Measurements from ENCODE around the gene NLRP9.

Gene NLRP9

DNA sequence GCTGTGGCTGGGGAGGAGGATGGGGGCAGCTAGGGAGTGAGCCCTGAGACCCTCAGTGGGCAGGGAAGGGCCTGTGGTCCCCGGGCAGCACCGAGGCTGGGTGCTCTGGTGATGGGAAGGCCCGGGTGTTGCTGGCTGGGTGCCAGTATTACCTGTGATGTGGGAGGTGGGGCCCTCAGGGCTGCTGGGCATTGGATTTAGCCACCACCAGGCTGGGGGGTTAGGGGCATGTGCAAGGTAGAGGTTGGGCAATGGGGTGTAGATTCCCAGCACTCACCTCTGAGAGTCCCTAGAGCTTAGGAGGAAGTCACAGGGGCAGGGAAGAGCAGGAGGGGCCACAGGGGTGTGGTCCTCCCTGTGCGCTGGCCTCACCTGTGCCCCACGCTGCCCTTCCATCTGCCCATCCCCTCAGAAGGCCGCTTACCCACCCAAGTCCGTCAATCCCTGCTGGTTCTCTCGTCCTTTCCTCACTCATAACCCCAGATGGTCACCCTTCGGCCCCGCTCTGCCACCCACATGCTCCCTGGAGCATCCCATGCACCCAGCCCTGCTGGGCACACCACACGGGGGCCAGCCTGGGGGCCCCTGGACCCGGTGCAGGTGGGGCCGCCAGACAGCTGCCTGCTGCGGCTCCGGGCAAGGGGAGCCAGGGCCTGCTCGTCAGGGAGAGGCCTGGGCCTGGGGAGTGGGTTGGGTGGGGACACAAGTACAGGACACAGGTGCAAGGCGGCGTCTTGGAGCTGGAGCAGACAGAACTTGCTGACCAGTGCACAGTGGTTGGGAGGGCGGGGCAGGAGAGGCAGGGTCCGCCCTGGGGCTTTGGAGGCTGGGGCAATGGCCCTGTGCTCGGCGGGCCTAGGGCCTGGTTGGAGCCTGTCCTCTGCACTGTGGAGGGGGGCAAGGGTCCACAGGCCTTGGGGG is 50.7 kb downstream of the NLRP9 start:
- DNase-seq, result no peak

DNA sequence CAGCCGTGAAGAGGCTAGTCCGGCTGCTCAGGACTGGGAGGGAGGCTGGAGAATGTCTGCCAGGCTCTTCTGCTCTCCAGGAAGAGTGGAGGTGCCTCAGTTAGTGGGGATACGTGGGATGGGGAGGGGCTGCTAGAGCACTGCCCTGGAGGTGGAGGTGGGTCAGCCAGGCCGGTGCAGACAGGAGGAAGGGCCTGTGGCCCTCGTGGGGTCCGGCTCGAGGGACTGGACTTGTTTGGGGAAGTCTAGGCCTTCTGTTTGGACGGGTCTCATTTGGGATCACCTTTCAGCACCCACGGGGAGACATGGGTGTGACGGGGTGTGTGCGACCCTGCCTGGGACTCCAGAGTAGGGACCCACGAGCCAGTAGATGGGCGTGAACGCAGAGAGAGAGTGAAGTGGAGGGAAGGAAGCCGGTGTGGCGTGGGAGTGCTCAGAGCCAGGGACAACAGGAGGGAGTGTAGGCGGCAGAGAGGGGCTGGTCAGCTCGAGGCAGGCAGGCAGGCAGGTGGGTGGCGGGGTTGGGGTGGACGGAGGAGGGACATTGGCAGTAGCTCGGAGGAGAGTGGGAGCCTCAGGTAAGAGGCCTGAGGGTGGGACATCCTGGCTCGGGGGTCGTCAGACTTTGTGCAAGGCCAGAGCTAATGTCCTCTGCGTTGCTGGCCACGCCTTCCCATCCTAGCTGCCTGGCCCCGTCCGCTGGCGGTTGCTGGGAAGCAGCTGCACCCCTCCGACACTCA is 51.7 kb downstream of the NLRP9 start:
- DNase-seq, result no peak

DNA sequence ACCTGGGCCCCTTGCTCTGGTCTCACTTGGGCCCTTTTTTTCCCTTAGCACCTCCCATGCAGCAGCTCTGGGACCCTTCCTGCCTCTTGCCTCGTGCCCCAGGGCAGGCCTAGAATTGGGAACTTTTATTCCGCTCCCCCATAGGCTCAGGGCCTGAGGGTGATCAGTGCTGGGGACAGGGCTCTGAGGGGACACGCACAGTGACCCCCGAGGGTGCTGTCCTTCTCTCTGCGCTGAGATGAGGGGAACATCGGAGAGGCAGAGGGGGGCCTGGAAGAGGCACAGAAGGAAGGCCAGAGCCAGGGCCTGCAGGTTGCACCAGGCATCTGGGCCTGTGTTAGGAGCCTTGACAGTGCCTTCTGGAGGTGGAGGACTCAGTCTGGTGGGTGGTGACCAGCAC is 52.4 kb downstream of the NLRP9 start:
- DNase-seq, result no peak

DNA sequence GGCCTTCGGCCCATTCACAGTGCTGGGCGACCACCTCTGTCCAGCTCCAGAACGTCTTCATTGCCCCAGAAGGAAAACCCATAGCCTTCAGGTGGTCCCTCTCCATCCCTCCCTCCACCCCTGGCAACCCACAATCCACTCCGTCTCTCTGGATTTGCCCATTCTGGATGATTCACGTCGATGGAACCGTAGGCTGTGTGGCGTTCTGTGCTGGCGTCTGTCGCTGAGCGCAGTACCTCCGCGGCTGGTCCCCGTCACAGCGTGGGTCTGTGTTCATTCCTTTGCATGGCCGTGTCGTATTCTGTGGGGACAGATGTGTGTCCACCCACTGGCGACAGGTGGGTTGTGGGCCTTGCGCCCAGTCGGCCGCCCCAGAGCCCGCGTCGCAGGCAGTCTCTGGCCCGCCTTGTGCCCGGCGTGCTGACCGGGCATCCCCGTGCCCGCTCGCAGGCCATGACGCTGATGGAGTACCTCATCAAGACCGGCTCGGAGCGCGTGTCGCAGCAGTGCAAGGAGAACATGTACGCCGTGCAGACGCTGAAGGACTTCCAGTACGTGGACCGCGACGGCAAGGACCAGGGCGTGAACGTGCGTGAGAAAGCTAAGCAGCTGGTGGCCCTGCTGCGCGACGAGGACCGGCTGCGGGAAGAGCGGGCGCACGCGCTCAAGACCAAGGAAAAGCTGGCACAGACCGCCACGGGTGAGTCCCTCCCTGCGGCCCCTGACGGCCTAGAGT is 53.1 kb downstream of the NLRP9 start:
- DNase-seq, result no peak

DNA sequence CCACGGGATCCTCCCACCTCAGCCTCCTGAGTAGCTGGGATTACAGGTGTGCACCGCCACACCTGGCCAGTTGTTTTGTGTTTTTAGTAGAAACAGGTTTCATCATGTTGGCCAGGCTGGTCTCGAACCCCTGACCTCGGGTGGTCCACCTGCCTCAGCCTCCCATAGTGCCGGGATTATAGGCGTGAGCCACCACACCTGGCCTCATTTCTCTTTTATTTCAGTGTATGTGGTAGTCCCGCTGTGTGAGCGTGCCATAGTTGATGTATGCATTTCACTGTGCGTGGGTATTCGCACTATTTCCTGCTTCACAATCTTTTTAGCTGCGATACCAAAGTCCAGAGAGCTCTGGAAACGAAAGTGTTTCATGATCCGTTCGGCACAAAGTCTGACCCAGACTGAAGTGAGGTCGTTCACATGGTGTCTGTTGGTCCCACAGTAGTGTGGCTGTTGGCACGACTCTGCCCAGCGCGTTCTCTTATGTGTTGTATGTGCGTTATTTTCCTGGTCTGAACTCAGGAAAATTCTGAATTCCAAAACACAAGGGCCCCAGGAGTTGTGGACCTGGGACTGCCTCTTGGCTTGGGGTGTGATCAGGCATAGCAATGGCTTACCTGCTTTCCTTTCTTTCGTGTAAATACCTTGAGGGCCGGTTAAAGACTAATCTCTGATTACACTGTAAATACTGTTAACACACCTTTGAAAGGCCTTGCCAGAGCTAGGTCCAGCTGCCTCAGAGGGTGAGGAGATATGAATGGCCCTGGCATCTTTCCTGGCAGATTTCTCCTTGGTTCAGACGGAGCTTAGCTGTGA is 54.5 kb downstream of the NLRP9 start:
- peak; percentile 45 for DNase-seq

DNA sequence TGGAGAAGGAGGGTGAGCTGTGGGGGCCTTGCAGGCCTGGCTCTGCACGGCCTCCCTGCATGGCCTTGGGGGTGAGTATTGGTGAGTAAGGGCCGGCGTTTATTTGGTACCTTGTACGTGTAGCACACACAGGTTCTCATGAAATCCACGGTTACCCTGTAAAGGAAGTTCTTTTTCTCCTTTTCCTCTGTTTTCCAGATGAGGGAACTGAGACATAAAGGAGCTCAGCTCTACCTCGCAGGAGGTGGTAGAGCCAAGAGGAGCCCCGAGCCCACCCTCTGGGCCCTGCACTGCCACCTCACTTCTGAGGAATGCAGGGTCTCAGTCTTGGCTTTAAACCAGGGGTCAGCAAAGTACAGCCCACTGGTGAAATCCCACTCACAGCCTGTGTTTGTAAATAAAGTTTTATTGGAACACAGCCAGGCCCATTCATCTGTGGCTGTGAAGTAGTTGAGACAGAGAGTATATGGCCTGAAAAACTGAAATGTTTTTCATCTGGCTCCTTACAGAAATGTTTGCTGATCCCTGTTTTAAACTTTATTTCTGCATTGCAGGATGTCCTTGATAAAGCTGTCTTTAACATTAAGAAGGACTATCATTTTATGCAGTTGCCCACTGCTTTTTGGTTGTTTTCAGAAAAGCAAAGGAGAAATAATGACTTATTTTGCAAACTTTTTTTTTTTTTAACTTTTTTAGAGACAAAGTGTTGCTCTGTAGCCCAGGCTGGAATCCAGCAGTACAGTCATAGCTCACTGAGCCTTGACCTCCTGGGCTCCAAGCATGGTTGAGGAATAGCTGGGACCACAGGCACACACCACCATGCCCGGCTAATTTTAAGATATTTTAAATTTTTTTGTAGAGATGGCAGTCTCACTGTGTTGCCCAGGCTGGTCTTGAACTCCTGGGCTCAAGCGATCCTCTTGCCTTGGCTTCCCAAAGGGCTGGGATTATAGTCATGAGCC is 56.8 kb downstream of the NLRP9 start:
- no peak for DNase-seq

DNA sequence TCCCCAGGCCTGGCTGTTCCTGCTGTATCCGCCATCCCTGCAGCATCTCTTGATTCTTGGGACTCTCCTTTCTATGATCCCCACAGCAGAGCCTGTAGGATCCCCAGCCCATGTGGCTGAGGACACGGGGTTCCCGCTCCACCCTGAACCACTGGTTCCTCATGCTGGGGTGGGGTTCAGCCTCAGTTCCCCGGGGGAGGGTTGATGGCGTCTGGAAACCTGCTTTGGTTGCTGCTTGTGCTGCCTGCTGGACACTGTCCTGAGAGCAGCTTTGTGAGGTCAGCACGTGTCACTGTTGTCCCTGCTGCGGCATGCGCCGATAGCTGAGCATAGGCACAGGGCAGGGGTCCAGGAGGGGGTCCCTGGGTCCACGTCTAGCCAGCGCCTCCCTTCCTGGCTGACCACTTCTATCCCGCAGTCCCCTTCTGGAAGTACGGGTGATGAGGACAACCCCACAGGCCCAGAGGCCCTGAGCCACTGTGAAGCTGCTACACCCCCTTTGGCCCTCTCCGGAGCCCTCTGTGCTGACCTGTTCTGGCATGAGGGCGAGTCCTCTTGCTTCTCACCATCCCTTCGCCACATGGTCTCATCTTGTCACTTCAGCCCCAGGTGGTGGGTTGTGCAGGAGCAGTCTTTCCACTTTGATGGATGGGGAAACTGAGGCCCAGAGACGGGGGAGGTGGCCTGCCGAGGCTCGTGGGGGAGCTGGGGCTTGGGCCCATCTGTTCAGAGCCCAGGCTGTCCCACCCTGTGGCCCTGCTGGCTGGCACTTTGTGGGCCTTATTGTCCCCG is 57.7 kb downstream of the NLRP9 start:
- DNase-seq, result no peak

DNA sequence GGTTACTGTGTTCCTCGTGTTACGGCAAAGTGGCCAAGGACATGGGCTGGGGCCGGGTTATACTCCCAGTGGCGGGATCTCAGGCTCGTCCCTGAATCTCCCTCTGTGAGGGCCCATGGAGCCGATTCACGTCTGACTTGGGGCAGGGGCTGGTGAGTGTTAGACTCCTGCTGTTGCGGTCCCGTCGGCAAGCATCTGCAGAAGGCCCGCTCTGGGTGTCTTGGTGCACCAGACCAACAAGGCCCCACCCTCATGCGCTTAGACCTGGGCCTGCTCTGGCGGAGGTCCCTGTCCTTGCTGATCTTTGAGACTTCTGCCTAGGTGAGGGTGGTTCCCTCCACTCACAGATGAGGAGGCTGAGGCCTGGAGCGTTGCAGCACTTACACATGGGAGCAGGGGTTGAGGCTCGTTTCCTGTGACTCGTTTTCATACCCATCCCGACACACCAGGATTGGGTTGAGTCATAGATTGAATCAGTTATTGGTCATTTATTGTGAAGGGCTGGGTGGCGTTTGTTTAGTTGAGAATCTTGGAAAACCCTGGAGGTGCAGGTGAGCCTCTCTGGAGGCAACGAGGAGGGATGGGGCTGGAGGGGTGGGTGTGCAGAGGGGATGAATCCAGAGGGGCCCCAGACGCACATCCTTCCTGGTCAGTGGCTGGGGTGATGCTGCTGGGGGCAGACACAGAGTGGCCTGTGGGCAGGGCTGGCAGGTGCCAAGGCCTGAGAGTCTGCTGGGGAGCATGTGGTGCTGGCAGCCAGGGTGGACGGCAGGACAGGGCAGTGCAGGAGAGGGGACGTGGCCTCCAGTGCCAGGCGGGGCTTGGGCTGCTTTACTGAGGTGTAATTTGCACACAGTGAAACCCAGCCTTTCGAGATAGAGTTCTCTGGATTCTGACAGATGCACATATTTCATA is 58.6 kb downstream of the NLRP9 start:
- no peak for DNase-seq

DNA sequence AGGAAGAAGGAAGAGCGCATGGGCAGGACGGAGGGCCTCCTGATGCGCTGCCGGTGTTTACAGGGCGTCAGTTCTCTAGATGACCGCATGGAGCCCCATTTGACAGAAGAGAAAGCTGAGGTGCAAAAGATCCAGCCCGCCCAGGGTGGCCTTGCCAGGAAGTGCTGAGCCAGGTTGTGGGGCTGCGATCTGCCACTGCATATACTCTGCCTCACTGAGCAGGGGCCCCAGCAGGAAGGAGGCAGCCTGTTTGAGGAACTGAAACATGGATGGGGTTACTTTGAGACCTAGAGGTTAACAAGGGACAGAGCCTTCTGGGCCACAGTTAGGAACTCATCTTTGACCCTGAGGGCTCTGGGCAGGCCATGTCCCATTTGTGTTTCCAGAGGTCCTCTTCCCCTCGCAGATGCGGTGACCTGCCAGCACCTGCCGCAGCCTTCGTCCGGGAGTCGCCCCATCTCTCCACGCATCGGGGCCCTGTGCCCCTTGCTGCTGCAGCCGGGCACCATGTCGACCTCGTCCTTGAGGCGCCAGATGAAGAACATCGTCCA is 60.0 kb downstream of the NLRP9 start:
- no peak for DNase-seq

DNA sequence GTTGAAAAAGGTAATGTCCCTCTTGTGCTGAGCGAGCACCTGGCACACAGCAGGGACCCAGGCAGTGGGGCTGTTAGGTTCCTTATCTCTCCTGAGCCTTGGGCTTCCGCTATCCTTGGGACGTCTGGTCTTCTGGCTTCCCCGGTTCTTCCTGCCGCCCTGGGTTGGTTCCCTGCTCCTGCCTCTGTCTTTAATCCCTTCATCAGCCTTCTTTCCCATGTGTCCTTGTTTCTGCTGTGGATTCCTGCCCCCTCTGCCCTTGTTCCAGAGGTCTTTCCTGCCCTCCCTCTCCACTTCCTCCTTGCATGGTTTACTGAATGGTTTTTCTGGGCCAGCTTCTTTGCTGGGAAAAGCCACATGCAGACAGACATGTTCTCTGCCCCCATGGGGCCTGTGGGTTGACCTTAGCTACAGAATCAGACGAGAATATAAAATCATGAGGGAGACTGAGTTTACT is 60.6 kb downstream of the NLRP9 start:
- no peak for DNase-seq

DNA sequence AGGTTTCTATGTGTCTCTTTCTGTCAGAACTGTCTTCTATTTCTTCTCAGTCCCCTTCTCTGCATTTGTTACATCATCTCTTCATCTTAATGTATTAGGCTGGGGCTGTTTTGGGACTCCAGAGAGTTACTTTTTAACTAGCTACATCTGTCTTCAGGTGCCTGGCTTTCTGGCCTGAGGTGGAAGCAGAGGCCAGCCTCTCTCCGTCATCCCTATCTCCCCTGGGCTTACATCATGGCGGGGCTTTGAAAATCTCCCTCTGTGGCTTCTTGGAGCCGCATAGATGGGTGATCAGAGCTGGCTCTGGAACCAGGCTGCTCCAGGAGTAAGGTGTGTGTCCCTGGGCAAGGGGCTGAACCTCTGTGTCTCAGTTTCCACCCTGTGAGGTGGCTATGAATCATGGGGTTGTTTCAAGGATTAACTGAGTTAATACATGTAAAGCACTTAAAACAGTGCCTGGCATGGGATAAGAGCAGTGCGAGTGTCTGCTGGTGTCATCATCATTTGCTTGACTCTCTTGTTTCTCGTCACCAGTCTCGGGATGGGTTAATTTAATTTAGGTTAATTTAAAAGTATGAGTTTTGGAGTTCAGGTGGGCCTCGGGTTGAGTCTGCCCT is 61.2 kb downstream of the NLRP9 start:
- DNase-seq, result no peak

DNA sequence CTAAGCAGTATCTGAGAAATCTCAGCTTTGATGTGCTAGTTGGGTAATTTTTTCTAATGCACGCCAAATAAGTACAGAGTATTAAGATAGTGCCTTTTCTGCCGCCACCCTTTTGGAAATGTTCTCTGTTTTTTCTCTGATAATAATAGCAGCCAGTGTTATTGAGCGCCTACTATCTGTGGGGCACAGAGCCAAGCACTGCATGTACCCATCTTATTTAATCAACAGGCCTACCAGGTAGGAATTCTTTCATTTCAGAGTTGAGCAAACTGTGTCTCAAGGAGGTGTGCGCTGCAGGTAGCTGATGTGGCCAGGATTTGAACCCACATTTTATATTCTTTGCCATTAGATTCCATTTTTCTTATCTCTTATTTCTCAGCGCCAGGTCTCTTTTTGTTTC is 61.8 kb downstream of the NLRP9 start:
- DNase-seq, result no peak

DNA sequence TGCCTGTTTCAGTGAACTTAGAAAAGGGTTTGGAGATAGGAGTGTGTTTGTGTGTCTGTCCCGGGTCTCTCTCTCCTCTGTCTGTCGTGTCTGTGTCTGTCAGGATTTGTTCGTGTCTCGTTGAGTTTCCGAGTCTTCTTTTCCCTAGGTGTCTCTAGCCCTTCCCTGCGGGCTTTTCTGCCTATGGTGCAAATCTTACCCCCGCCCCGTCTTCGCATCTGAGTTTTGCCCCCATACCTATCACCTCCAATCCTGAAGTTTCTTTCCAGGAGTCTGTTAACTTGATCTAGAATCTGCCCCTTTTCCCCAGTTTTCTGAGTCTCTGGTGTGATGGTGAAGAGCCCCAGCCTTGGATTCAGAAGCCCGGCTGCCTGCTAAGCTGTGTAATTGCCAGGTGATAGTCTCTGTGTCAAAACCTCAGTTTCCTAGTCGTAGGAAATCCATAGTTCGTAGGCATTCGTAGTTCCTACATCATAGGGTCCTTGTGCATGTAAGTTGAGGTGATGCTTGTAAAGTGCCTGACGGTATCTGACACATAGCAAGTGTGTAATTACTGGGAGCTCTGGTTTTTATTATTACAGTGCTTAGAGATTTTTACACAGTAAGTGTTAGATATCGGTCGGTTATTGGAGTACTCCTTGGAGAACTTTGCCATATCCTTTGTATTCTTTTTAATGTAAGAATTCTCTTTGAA is 62.4 kb downstream of the NLRP9 start:
- DNase-seq, result no peak

DNA sequence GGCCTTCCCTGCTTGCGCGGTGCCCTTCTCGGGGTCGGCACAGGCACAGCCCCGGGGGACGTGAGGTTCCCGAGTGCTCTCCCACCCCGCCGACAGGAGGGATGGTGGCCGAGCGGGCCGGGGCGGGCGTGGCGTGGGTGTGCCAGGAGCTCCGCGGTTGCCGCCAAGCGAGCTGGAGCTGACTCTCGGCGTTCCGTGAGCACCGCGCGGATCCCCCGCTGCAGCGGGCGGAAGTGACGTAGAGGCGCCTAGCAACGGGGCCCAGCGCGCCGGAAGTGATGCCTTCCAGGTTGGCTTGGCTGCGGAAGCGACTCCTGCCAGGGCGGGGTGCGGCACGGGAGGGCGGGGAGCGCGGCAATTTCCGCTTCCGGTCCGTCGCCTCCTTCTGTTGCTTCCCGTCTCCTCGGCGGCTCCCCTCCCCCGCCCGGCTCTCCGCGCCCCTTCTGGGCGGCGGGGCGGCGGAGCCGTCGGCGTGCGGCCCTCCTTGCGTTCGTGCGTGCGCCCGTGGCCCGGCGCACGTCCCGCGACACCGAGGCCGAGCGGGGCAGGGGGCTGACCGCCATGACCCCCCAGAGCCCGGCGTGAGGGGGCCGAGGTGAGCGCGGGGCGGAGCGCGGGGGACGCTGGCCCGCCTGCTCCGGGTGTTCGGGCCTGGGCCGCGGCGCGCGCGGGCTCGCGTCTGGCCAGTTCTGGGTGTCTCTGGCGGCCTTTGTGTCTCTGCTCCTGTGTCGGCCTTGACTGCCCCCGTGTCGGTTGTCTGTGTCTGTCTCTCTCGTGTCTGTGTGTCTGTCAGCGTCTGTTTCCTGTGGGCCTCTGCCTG is 63.2 kb downstream of the NLRP9 start, which contains the start of gene EPN1:
Gene EPN1 (plus strand): TSS at position 386 of the 820 bp plus-strand sequence. CDS start 3,402 bp downstream, outside the sequence.
- DNase-seq, result peak; percentile 96

DNA sequence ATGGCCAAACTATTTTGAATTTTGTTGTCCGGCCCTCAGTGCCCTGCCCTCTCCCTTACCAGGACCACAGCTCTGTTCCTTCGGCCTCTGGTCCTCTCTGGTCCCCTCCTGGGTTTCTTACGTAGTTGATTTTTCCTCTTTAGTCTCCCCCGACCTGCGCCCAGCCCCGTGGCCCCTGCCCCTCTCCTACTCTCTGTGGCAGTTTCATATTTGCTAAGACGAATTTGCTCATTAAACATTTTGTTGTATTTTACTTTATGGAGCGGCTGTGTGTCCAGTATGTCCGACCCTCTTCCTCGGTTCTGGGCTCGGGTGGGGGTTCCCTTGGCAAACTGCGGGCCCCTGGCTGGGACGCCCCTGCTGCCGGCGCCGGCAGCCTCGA is 63.8 kb downstream of the NLRP9 start:
- no peak for DNase-seq

DNA sequence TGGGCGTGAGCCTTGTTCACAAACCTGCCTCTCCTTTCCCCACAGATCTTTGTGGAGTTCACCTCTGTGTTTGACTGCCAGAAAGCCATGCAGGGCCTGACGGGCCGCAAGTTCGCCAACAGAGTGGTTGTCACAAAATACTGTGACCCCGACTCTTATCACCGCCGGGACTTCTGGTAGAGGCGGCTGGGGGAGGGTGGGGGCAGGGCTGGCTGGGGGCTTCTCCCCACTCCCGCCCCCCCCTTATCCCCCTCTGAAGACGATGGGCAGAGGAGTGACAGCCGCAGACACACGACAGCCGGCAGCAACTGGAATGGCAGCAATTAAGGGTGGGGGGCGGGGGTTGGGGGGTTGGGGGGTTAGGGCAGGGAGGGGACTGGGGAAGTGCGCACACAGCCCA is 64.3 kb downstream of the NLRP9 start:
- no peak for DNase-seq

DNA sequence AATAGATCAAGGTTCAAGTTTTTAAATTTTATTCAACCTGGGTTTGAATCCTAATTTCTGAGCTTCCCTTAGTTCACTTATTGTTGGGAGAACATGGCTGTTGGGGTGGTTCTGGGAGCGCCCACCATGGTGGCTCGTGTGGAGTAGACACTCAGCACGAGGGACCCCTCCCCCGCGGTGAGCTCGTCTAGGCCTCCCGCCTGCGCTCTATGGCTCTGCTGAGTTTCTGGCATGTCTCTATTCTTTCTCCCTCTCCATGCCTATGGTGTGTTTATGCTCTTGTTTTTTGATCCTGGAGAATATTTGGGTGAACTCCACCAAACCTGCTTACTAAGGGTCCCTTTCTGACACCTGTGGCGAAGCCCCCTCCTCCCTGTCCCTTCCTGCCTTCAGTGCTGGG is 64.7 kb downstream of the NLRP9 start:
- no peak for DNase-seq

All from NCI-H2029 (cell line).